GM12878 (cell line): Measurements from ENCODE around the gene ENO2. TPM values are rescaled to one million over a fixed set of nuclear protein-coding genes. Genes with fewer than 3 reads are reported as not detected.
A peak's percentile ranks its signal among the peaks of the same experiment; 100 is the strongest.

Experiments used
- ATAC-seq: fragments of 200-7000 bp; cut with Tn5 transposase; 3 replicates; pipeline ENCODE4 v1.9.1; 2020; ENCODE audit warnings: mild to moderate bottlenecking, moderate library complexity
- BruUV-seq: library from RNA; stranded (reverse); fragments of 400-500 nt; replicated peaks from 2 replicates; lab custom pipeline; 2021; lab: Mats Ljungman, UMichigan
- CTCF ChIA-PET: fragments of 300-600 bp; sonication (Branson Sonifier 250); formaldehyde crosslinking; extraction: SDS; loops from one replicate; lab custom pipeline; 2021; ENCODE audit warnings: inconsistent platforms; lab: Yijun Ruan, JAX
- POLR2A ChIA-PET: fragments of 350-600 bp; formaldehyde crosslinking; extraction: SDS; loops from one replicate; lab custom pipeline; 2021; ENCODE audit warnings: inconsistent platforms; lab: Charles Lee
- RAD21 ChIA-PET: fragments of 300-600 bp; sonication (Branson Sonifier 250); formaldehyde crosslinking; loops from one replicate; lab custom pipeline; 2023; ENCODE audit warnings: antibody characterized with exemption; ENCODE audit not compliant: unreplicated experiment; lab: Charles Lee
- SMC1A ChIA-PET: fragments of 300-600 bp; sonication (Branson Sonifier 250); formaldehyde crosslinking; loops from one replicate; lab custom pipeline; 2023; ENCODE audit not compliant: unreplicated experiment, uncharacterized antibody; lab: Charles Lee
- DNase-seq: peaks from one replicate; pipeline ENCODE4 v3.0.0-alpha.2; 2011; ENCODE audit warnings: low read depth, low spot score
- FAIRE-seq: peaks from 3 replicates; lab custom pipeline; 2011; peaks lifted over from hg19 to GRCh38; lab: Jason Lieb, UNC
- H2AFZ ChIP-seq: 2 replicates; pipeline ENCODE4 v1.6.0; 2011; ENCODE audit warnings: low read depth, low read length, control low read depth; ENCODE audit not compliant: control insufficient read depth
- H3K27ac ChIP-seq: 2 replicates; pipeline ENCODE4 v1.5.1; 2011; ENCODE audit warnings: control low read depth; ENCODE audit not compliant: control insufficient read depth, insufficient read depth
- H3K27me3 ChIP-seq, 2 experiments: replicated peaks in 1 of 2; 2 replicates each; pipeline versions ENCODE4 v1.6.0 to v1.6.1; 2011; ENCODE audit warnings: low read length in 1 of 2; ENCODE audit not compliant: control insufficient read depth in 2 of 2, insufficient read depth in 2 of 2
- H3K36me3 ChIP-seq, 2 experiments: 2 replicates each; pipeline ENCODE4 v1.5.1; 2011; ENCODE audit warnings: low read length in 1 of 2; ENCODE audit not compliant: control insufficient read depth in 2 of 2, insufficient read depth in 2 of 2
- H3K4me1 ChIP-seq: 2 replicates; pipeline ENCODE4 v1.6.1; 2011; ENCODE audit warnings: mild to moderate bottlenecking, low read length, moderate library complexity, mixed read lengths; ENCODE audit not compliant: control insufficient read depth, insufficient read depth
- H3K4me2 ChIP-seq: 2 replicates; pipeline ENCODE4 v1.6.0; 2011; ENCODE audit warnings: control low read depth; ENCODE audit not compliant: control insufficient read depth, insufficient read depth
- H3K4me3 ChIP-seq: fragments of 200-600 bp; sonication (generic); 2 replicates; pipeline ENCODE4 v1.5.1; 2016
- H3K79me2 ChIP-seq: 2 replicates; pipeline ENCODE4 v1.6.0; 2011; ENCODE audit warnings: low read length; ENCODE audit not compliant: control insufficient read depth, insufficient read depth
- H3K9ac ChIP-seq: 2 replicates; pipeline ENCODE4 v1.8.0; 2011; ENCODE audit warnings: low read length, control low read depth, mixed read lengths; ENCODE audit not compliant: control insufficient read depth, insufficient read depth
- H3K9me3 ChIP-seq: replicated peaks from 3 replicates; pipeline ENCODE4 v1.5.1; 2011; ENCODE audit warnings: mild to moderate bottlenecking, low read length; ENCODE audit not compliant: control insufficient read depth, insufficient read depth
- H4K20me1 ChIP-seq: 2 replicates; pipeline ENCODE4 v1.6.0; 2011; ENCODE audit not compliant: control insufficient read depth, insufficient read depth
- CTCF ChIP-seq, 3 experiments: IDR thresholded peaks in 2 of 3; conservative IDR thresholded peaks in 1 of 3; 2 replicates each; pipeline ENCODE4 v1.5.1; 2011; ENCODE audit warnings: low read depth in 3 of 3, low read length in 3 of 3, mild to moderate bottlenecking in 3 of 3, control low read depth in 2 of 3, moderate library complexity in 2 of 3, inconsistent platforms in 1 of 3, mixed read lengths in 1 of 3; ENCODE audit not compliant: control insufficient read depth in 2 of 3, insufficient read depth in 1 of 3; ENCODE audit errors: extremely low read depth in 1 of 3
- HDGF ChIP-seq: fragments of 450-650 bp; IDR thresholded peaks from 2 replicates; pipeline ENCODE4 v1.6.1; 2016; ENCODE audit warnings: antibody characterized with exemption
- IRF4 ChIP-seq: IDR thresholded peaks from 2 replicates; pipeline ENCODE4 v1.6.1; 2011; ENCODE audit warnings: low read depth, low read length
- MLLT1 ChIP-seq: fragments of 450-650 bp; IDR thresholded peaks from 2 replicates; pipeline ENCODE4 v1.6.1; 2016; ENCODE audit warnings: mild to moderate bottlenecking
- MXI1 ChIP-seq: fragments of 150-350 bp; IDR thresholded peaks from 2 replicates; pipeline ENCODE4 v1.6.1; 2011; ENCODE audit warnings: low read depth, mild to moderate bottlenecking, inconsistent platforms, low read length, improper control_type of control experiment
- MYC ChIP-seq: IDR thresholded peaks from 2 replicates; pipeline ENCODE4 v1.6.1; 2011; ENCODE audit warnings: mild to moderate bottlenecking, low read length, moderate library complexity, inconsistent platforms; ENCODE audit not compliant: insufficient read depth, insufficient replicate concordance, insufficient read length, severe bottlenecking
- NR2F1 ChIP-seq: fragments of 450-650 bp; conservative IDR thresholded peaks from 2 replicates; pipeline ENCODE4 v1.6.1; 2017; ENCODE audit warnings: mild to moderate bottlenecking
- PKNOX1 ChIP-seq: fragments of 450-650 bp; IDR thresholded peaks from 2 replicates; pipeline ENCODE4 v1.6.1; 2016; ENCODE audit warnings: mild to moderate bottlenecking
- POLR2AphosphoS5 ChIP-seq: IDR thresholded peaks from 2 replicates; pipeline ENCODE4 v1.6.1; 2011; ENCODE audit warnings: mild to moderate bottlenecking, low read length, inconsistent platforms
- RAD21 ChIP-seq: IDR thresholded peaks from 2 replicates; pipeline ENCODE4 v1.6.1; 2011; ENCODE audit warnings: mild to moderate bottlenecking, low read depth, low read length, moderate library complexity; ENCODE audit not compliant: insufficient read depth
- RUNX3 ChIP-seq: IDR thresholded peaks from 2 replicates; pipeline ENCODE4 v1.6.1; 2012; ENCODE audit warnings: low read length, inconsistent platforms
- SIN3A ChIP-seq: IDR thresholded peaks from 2 replicates; pipeline ENCODE4 v1.6.1; 2012; ENCODE audit warnings: low read depth, low read length, improper control_type of control experiment
- SMAD1 ChIP-seq: fragments of 450-650 bp; IDR thresholded peaks from 2 replicates; pipeline ENCODE4 v1.6.1; 2018; ENCODE audit warnings: mild to moderate bottlenecking, low read depth; ENCODE audit not compliant: partially characterized antibody
- SREBF1 ChIP-seq: IDR thresholded peaks from 2 replicates; pipeline ENCODE4 v1.6.1; 2012; ENCODE audit warnings: mild to moderate bottlenecking, low read length
- USF1 ChIP-seq: IDR thresholded peaks from 2 replicates; pipeline ENCODE4 v1.6.1; 2011; ENCODE audit warnings: borderline replicate concordance, low read depth, mild to moderate bottlenecking, moderate library complexity, mixed read lengths, low read length; ENCODE audit not compliant: insufficient read depth; ENCODE audit errors: extremely low read length
- ZNF217 ChIP-seq: fragments of 450-650 bp; IDR thresholded peaks from 2 replicates; pipeline ENCODE4 v1.6.1; 2017; ENCODE audit warnings: antibody characterized with exemption, mild to moderate bottlenecking
- ZNF622 ChIP-seq: fragments of 450-650 bp; IDR thresholded peaks from 2 replicates; pipeline ENCODE4 v1.6.1; 2017; ENCODE audit warnings: mild to moderate bottlenecking, inconsistent platforms
- WGBS: methylation state at CpG from one replicate; pipeline ENCODE4 v1.1.6; 2016; ENCODE audit warnings: low lambda C conversion rate; ENCODE audit not compliant: insufficient replicate concordance, insufficient coverage; ENCODE audit errors: missing lambda C conversion rate; 5-methylcytosine and 5-hydroxymethylcytosine counted together
- in situ Hi-C: fragments of 300-500 bp; cut with MboI; formaldehyde crosslinking; loops from 9 replicates; pipeline ENCODE4 v1.14.3; 2018; ENCODE audit warnings: mixed read lengths
- intact Hi-C: fragments of 100-400 bp; cut with micrococcal nuclease; formaldehyde crosslinking; loops from one replicate; pipeline ENCODE4 v1.14.2; 2022; ENCODE audit not compliant: unreplicated experiment
- polyA plus RNA-seq, 11 experiments: library from polyadenylated mRNA; depleted of rRNA in 4 of 11; unstranded in 6 of 11; stranded (reverse) in 5 of 11; fragments of >200 nt; fragmentation: Nextera tagmentation in 4 of 11; fragmentation: Illumina TruSeq in 1 of 11; extraction: Ambion mirVana in 4 of 11; extraction: Trizol in 1 of 11; gene quantifications; 1 replicate in 1 of 11; 2 replicates in 10 of 11; pipeline versions ENCODE4 v1.2.1 to v1.2.3, GENCODE V29; 2011 to 2016; ENCODE audit warnings: inconsistent platforms in 2 of 11, missing spikeins in 2 of 11, low read depth in 1 of 11
- total RNA-seq, 4 experiments: library from RNA; depleted of rRNA in 3 of 4; stranded (reverse); fragments of >200 nt in 3 of 4; fragmentation: Illumina TruSeq in 1 of 4; extraction: Trizol in 1 of 4; gene quantifications; 2 replicates each; pipeline versions ENCODE4 v1.2.1 to v1.2.3, GENCODE V29; 2013 to 2021

The ENO2 gene
- total and polyA plus RNA-seq, 10 of the 15 experiments (the other 5 are each of a cell fraction or from before 2014, with no cell fraction given) = 24.8 to 196 (median 43.1) TPM

GRCh38 chr12:6952121-6952862 lies 37.9 kb downstream of the ENO2 start:
- H2AFZ ChIP-seq = no peak overlapping the region
- ChIA-PET POLR2A (interaction anchor here (0.6 to 17.8 kb wide), 7 partner anchors 8 to 161 kb away, joined by 3 to 524 read pairs (median 3); partner anchors contain the start of genes C12orf57, RNU7-1 and TPI1), RAD21 (interaction anchor here (0.5 to 3.4 kb wide), 6 partner anchors 8 to 503 kb away, joined by 3 to 16 read pairs (median 7); partner anchors contain the start of genes C12orf57 and RNU7-1), CTCF (interaction anchor here (1.2 to 11.6 kb wide), 7 partner anchors 8 to 28 kb away, joined by 4 to 645 read pairs (median 4); partner anchors contain the start of genes C12orf57 and RNU7-1), SMC1A (interaction anchor here (1.6 to 11.6 kb wide), 2 partner anchors 8 kb away, joined by 6 to 395 read pairs; partner anchors contain the start of genes C12orf57 and RNU7-1)
- in situ Hi-C loops = loop anchor here (25.0 kb wide), 1 partner anchor 1685 kb away; no protein-coding TSS in a partner anchor
- DNase-seq (no peak), ATAC-seq (peak; percentile 0; the same call in 2 of the 3 replicates), FAIRE-seq (peak; percentile 7)
- no peaks in the 10 kb centered on the region for H4K20me1 ChIP-seq
- H3K27me3 ChIP-seq = no peaks in the 10 kb centered on the region
- H3K9ac ChIP-seq = peak overlapping the region; percentile 99
- peak overlapping the region; percentile 99 for H3K4me2 ChIP-seq
- H3K4me3 ChIP-seq = peak overlapping the region; percentile 95
- H3K9me3 ChIP-seq = no peaks in the 10 kb centered on the region
- TSS peak; percentile 49 for BruUV-seq
- H3K79me2 ChIP-seq = peaks cover 88% of the 10 kb centered on the region
- H3K36me3 ChIP-seq = peaks cover 6 to 29% of the 10 kb centered on the region in 2 experiments
- intact Hi-C loops = no loop called here
- H3K4me1 ChIP-seq = peaks cover 73% of the 10 kb centered on the region
- H3K27ac ChIP-seq = peak overlapping the region; percentile 99
- WGBS = 2% methylated on average over 22 of the region's 22 CpGs
- no peak for TF ChIP-seq RUNX3
- TF ChIP-seq RAD21 = no peak
- peak in 1 of 3 experiments; percentile 21; a peak in 1 of 6 replicates for TF ChIP-seq CTCF (IDR thresholded peaks at IDR 0.05 in 2 of 3, conservative IDR thresholded peaks at IDR 0.05 in 1 of 3; ENCODE audit: control insufficient read depth in 2 of 3, extremely low read depth in 1 of 3, insufficient read depth in 1 of 3, low read depth in 3 of 3, low read length in 3 of 3)
- peak; percentile 8; the same call in 1 of the 2 replicates for TF ChIP-seq POLR2AphosphoS5
- TF ChIP-seq SMAD1 = no peak
- no peak for TF ChIP-seq SREBF1
- no peak for TF ChIP-seq MXI1
- 0 out of 2 replicates have a peak, but pooled peaks have one; percentile 42 for TF ChIP-seq SIN3A
- TF ChIP-seq USF1 = no peak
- TF ChIP-seq ZNF217 = no peak
- TF ChIP-seq MLLT1 = peak; percentile 9; the same call in 1 of the 2 replicates
- TF ChIP-seq PKNOX1 = no peak
- no peak for TF ChIP-seq IRF4
- TF ChIP-seq MYC = peak; percentile 40
- TF ChIP-seq HDGF = peak; percentile 81; the same call in 1 of the 2 replicates
- no peak for TF ChIP-seq ZNF622
- TF ChIP-seq NR2F1 = no peak
